Suprapubic skin (tissue), 4 donors: ENCODE measurements around the gene ADAM19. TPM values are rescaled to one million over a fixed set of nuclear protein-coding genes. Genes with fewer than 3 reads are reported as not detected.

Experiments
- DNase-seq, 2 donors: peaks; one replicate each; pipeline ENCODE4 v3.0.0-alpha.2; 2019; ENCODE audit warnings: low spot score in 2 of 2
- H3K27ac ChIP-seq: fragments of 200-600 bp; sonication (generic); one replicate; pipeline ENCODE4 v1.5.1; 2019
- H3K27me3 ChIP-seq: fragments of 200-600 bp; sonication (generic); one replicate; pipeline ENCODE4 v1.5.1; 2019
- H3K36me3 ChIP-seq: fragments of 200-600 bp; sonication (generic); one replicate; pipeline ENCODE4 v1.5.1; 2019
- H3K4me1 ChIP-seq: fragments of 200-600 bp; sonication (generic); one replicate; pipeline ENCODE4 v1.5.1; 2019
- H3K4me3 ChIP-seq: fragments of 200-600 bp; sonication (generic); one replicate; pipeline ENCODE4 v1.5.1; 2019; ENCODE audit warnings: mild to moderate bottlenecking
- H3K9me3 ChIP-seq: fragments of 200-600 bp; sonication (generic); one replicate; pipeline ENCODE4 v1.5.1; 2019
- EP300 ChIP-seq: sonication (generic); formaldehyde crosslinking; IDR thresholded peaks from one replicate; pipeline ENCODE4 v1.6.1; 2017; ENCODE audit warnings: antibody characterized with exemption
- POLR2A ChIP-seq, 2 donors: fragments of 450-650 bp; IDR thresholded peaks; one replicate each; pipeline ENCODE4 v1.6.1; 2017; ENCODE audit warnings: antibody characterized with exemption in 2 of 2, mild to moderate bottlenecking in 2 of 2, moderate library complexity in 2 of 2
- POLR2AphosphoS5 ChIP-seq, 3 donors: sonication (generic); formaldehyde crosslinking; IDR thresholded peaks; one replicate each; pipeline ENCODE4 v1.6.1; 2017; ENCODE audit warnings: antibody characterized with exemption in 3 of 3
- WGBS: methylation state at CpG from one replicate; pipeline ENCODE4 v1.1.5; 2018; 5-methylcytosine and 5-hydroxymethylcytosine counted together
- total RNA-seq, 4 donors: library from RNA; depleted of rRNA; stranded (reverse); fragments of >200 nt; gene quantifications; one replicate each; pipeline ENCODE4 v1.1.0, GENCODE V29; 2016
- TF ChIP-seq, protein P1 (sequence below), 2 donors: fragments of 200-600 bp in 1 of 2; fragments of 450-650 bp in 1 of 2; sonication (generic) in 1 of 2; IDR thresholded peaks; one replicate each; pipeline ENCODE4 v1.5.1; 2016 to 2019; ENCODE audit warnings: antibody characterized with exemption in 2 of 2, mild to moderate bottlenecking in 1 of 2, moderate library complexity in 1 of 2

Gene ADAM19
- total RNA-seq, 4 donors from 2014 or later: 0.42 to 2.6 (median 1.3) TPM

DNA sequence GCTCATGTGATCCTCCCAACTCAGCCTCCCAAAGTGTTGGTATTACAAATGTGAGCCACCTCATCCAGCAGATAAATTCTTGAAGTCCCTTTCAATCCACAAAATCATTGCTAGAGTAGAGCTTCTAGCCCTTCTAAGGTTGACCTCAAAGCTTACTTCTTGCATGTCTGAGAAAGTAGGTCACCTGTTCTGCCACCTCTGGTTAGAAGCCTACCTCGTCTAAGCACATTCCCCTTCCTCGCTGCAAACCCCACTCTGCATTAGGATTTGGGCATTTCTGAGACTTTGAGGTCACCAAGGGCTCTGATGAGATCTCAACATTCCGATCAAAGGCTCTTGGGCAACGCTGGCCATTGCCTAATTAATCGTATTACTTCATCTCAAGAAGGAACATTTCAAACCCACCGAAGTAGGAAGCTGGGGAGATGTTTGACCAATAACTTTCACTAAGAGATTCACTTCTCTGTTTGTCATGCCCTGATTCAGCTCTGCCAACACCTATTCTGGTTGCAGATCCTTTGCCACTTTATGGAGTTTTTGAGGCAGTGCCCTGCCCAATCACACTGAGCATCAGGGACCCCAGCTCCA is 8.6 kb downstream of the ADAM19 start:
- H3K27me3 ChIP-seq: no peaks in the 10 kb centered on the region
- DNase-seq: no peak
- H3K9me3 ChIP-seq: no peaks in the 10 kb centered on the region
- no peaks in the 10 kb centered on the region for H3K4me1 ChIP-seq
- WGBS: 86% methylated on average over 6 of the region's 6 CpGs
- H3K36me3 ChIP-seq: no peaks in the 10 kb centered on the region
- H3K4me3 ChIP-seq: no peak overlapping the region
- H3K27ac ChIP-seq: no peak overlapping the region
- TF ChIP-seq POLR2AphosphoS5 (IDR thresholded peaks at IDR 0.05) (no peak), EP300 (no peak), POLR2A (IDR thresholded peaks at IDR 0.05) (no peak)
- TF ChIP-seq, protein P1, sequence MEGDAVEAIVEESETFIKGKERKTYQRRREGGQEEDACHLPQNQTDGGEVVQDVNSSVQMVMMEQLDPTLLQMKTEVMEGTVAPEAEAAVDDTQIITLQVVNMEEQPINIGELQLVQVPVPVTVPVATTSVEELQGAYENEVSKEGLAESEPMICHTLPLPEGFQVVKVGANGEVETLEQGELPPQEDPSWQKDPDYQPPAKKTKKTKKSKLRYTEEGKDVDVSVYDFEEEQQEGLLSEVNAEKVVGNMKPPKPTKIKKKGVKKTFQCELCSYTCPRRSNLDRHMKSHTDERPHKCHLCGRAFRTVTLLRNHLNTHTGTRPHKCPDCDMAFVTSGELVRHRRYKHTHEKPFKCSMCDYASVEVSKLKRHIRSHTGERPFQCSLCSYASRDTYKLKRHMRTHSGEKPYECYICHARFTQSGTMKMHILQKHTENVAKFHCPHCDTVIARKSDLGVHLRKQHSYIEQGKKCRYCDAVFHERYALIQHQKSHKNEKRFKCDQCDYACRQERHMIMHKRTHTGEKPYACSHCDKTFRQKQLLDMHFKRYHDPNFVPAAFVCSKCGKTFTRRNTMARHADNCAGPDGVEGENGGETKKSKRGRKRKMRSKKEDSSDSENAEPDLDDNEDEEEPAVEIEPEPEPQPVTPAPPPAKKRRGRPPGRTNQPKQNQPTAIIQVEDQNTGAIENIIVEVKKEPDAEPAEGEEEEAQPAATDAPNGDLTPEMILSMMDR (IDR thresholded peaks at IDR 0.05): no peak

DNA sequence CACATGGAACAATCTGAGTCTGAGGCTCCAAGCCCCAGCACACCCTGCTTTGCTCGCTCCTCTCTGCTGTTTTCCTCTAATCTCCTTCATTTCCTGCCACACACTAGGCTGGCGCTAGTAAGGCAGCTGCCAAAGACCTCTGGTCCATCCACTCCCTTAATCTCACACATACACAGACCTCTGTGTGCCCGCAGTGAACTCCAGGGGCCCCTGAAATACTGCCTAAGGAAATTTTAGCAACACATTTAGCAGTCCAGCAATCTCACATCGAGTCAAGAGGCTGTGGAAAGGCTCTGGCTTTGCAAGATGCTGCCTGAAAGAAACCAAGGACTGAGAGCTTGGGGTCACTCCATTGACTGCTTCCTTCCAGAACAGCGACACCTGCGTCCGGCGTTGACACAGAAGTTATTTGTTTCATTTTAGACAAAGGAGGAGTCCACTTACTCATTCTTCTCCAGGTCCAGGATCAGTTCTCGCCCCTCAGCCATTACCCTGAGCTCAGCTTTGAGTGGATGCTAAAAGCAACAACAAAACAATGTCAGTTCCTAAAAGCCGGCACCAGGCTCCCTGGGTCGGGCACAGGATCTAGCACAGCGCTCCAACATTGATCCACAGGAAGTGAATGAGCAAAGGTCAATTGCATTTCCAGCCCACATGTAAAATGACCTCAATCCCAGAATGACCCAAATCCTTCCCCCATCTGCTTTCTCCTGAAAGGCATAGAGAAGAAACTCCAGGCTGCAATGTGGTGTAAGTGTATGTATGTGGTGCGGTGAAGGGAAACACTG is 11.5 kb downstream of the ADAM19 start:
- DNase-seq: no peak
- Histone ChIP-seq H3K36me3 (no peaks in the 10 kb centered on the region), H3K4me3 (no peak overlapping the region), H3K4me1 (no peaks in the 10 kb centered on the region), H3K27ac (no peak overlapping the region), H3K27me3 (no peaks in the 10 kb centered on the region), H3K9me3 (no peaks in the 10 kb centered on the region)
- WGBS: 77% methylated on average over 13 of the region's 13 CpGs
- TF ChIP-seq, protein P1 (IDR thresholded peaks at IDR 0.05): no peak
- TF ChIP-seq POLR2A (IDR thresholded peaks at IDR 0.05) (no peak), POLR2AphosphoS5 (IDR thresholded peaks at IDR 0.05) (no peak), EP300 (no peak)

DNA sequence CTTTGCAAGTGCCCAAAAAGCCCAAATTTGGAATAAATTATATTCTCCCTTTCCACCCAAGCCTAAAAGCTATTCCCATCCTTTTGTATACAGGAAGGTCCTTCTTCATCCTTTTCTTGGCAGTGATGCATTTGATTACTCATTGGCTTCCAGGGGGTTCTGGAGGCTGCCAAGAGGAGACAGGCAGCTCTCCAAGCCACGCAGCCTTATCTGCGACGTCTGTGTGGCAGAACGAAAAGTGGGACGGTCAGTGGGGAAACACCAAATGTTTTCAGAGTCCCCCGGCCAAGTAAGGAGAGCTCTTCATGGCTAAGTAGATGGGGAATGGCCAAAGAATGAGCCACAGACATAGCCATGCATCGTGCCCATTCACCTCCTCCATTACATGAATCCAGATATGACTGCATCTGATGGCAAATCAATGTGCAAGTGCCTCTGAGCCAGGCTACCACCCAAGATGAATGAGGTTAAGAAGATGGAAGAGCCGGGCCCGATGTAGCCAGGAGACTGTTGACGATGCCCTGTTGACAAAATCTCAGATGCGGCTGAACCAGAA is 12.1 kb downstream of the ADAM19 start:
- DNase-seq: no peak
- TF ChIP-seq EP300 (no peak), POLR2A (IDR thresholded peaks at IDR 0.05) (no peak), POLR2AphosphoS5 (IDR thresholded peaks at IDR 0.05) (no peak)
- TF ChIP-seq, protein P1 (IDR thresholded peaks at IDR 0.05): no peak
- no peaks in the 10 kb centered on the region for H3K9me3 ChIP-seq
- 49% methylated on average over 11 of the region's 11 CpGs for WGBS
- peaks cover 2% of the 10 kb centered on the region for H3K4me1 ChIP-seq
- H3K36me3 ChIP-seq: no peaks in the 10 kb centered on the region
- no peaks in the 10 kb centered on the region for H3K27me3 ChIP-seq
- H3K27ac ChIP-seq: no peak overlapping the region
- no peak overlapping the region for H3K4me3 ChIP-seq

DNA sequence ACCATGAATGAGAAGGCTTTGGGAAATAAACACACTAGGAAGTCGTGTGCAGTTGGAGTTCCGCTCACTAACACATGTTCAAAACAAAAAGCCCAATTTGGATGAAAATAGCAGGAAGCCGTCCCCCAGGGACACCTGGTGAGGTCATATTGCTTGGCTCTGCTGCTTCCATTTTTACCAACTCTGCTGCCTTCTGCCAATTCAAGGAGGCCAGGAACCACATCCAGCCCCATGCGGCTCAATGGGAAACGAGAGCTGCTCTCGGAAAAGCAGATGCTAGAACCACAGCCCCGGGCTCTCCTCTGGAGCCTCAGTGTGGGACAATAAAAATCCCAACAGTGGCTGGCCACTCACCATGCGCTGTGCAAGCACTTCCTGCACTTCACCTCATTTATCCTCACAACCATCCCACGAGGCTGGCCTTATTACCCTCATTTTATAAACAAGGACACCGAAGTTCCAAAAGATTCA is 13.4 kb downstream of the ADAM19 start:
- Histone ChIP-seq H3K4me1 (peaks cover 3% of the 10 kb centered on the region), H3K27me3 (no peaks in the 10 kb centered on the region), H3K27ac (no peak overlapping the region), H3K36me3 (no peaks in the 10 kb centered on the region), H3K9me3 (no peaks in the 10 kb centered on the region), H3K4me3 (no peak overlapping the region)
- 66% methylated on average over 10 of the region's 10 CpGs for WGBS
- no peak for DNase-seq
- TF ChIP-seq, protein P1 (IDR thresholded peaks at IDR 0.05): no peak
- TF ChIP-seq POLR2A (IDR thresholded peaks at IDR 0.05): no peak
- TF ChIP-seq EP300: no peak
- TF ChIP-seq POLR2AphosphoS5 (IDR thresholded peaks at IDR 0.05): no peak

DNA sequence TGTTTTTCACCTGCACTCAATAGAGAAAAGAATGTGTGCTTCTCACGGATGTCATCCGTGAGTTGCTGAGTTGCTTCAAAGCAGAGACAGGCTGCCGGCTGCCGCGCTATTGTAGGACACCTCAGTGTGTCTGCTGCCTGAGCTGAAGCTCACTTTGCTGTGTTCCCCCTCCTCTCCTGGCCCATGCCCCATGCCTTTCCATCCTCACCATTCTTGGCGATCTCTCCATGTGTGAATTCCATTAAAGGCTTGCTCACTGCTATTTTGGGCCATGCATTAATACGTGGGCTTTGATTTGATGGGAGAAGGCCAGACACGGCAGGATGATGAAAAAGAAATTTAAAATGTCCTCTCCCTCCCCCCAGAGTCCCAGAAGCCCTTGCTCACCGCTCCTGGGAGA is 14.5 kb downstream of the ADAM19 start:
- 83% methylated on average over 9 of the region's 9 CpGs for WGBS
- Histone ChIP-seq H3K27ac (no peak overlapping the region), H3K27me3 (no peaks in the 10 kb centered on the region), H3K4me3 (no peak overlapping the region), H3K4me1 (peaks cover 3% of the 10 kb centered on the region), H3K9me3 (no peaks in the 10 kb centered on the region), H3K36me3 (no peaks in the 10 kb centered on the region)
- TF ChIP-seq EP300 (no peak), POLR2AphosphoS5 (IDR thresholded peaks at IDR 0.05) (no peak), POLR2A (IDR thresholded peaks at IDR 0.05) (no peak)
- TF ChIP-seq, protein P1 (IDR thresholded peaks at IDR 0.05): no peak
- DNase-seq: no peak
